ENCODE data around the gene MFAP5. TPM values are rescaled to one million over a fixed set of nuclear protein-coding genes. Genes with fewer than 3 reads are reported as not detected.
"Not testable (repeated sequence)": the region's sequence is repeated elsewhere in the genome, so short reads cannot be mapped to it uniquely, and the experiment has no call there.

Gene MFAP5
- total RNA-seq, 1 donor from 2014 or later = 0.60 TPM

DNA sequence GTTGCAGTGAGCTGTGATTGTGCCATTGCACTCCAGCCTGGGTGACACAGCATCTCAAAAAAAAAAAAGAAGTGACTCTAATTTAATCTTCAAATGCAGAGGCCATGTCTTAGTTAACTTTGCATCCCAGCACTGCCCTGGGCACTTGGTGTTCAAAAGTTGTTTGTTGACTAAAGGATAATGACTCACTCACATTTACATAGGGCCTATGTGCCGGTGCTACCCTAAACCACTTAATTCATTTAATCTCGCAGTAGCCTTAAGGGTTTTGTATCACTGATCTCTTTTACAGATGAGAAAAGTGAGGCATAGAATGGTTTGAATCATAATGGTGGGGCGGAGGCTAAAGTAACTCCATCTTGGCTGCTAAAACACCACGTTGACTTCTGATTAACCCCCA is 23.7 kb downstream of the MFAP5 start:
- H3K27me3 Mint-ChIP-seq (ENCODE audit: low read depth) = no peaks in the 10 kb centered on the region
- H3K4me3 Mint-ChIP-seq = no peak overlapping the region
- TF ChIP-seq, protein P1, sequence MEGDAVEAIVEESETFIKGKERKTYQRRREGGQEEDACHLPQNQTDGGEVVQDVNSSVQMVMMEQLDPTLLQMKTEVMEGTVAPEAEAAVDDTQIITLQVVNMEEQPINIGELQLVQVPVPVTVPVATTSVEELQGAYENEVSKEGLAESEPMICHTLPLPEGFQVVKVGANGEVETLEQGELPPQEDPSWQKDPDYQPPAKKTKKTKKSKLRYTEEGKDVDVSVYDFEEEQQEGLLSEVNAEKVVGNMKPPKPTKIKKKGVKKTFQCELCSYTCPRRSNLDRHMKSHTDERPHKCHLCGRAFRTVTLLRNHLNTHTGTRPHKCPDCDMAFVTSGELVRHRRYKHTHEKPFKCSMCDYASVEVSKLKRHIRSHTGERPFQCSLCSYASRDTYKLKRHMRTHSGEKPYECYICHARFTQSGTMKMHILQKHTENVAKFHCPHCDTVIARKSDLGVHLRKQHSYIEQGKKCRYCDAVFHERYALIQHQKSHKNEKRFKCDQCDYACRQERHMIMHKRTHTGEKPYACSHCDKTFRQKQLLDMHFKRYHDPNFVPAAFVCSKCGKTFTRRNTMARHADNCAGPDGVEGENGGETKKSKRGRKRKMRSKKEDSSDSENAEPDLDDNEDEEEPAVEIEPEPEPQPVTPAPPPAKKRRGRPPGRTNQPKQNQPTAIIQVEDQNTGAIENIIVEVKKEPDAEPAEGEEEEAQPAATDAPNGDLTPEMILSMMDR (IDR thresholded peaks at IDR 0.05; ENCODE audit: unreplicated experiment) = no peak
- no peaks in the 10 kb centered on the region for H3K36me3 Mint-ChIP-seq
- no peak overlapping the region for H3K27ac Mint-ChIP-seq
- no peak for DNase-seq (ENCODE audit: low spot score in 2 of 2, unreplicated experiment in 2 of 2)
- H3K4me1 Mint-ChIP-seq = peaks cover 11% of the 10 kb centered on the region
- peaks cover 5% of the 10 kb centered on the region for H3K9me3 Mint-ChIP-seq

DNA sequence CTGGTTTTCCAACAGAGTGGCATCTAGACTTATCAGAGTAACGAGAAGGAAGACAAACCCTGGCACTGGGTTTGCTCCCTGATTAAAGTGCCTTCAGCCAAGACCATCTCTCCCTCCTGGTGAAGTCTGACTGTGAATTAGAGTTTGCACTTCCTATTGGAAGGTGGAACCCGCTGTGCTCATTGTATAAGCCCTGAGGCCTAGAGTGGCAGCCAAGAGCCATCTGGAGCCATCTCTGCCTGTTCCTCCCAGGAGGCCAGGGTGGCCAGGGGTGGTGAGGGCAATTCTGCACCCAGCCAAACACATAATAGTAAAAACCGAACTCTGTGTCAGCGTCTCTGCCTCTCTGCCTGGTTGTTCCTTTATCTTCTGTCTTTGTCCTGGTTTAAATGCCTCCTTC is 25.0 kb downstream of the MFAP5 start:
- Mint-ChIP-seq H3K4me3 (no peak overlapping the region), H3K27me3 (ENCODE audit: low read depth) (no peaks in the 10 kb centered on the region), H3K9me3 (peaks cover 10% of the 10 kb centered on the region), H3K4me1 (peaks cover 11% of the 10 kb centered on the region), H3K36me3 (no peaks in the 10 kb centered on the region), H3K27ac (no peak overlapping the region)
- TF ChIP-seq, protein P1 (IDR thresholded peaks at IDR 0.05; ENCODE audit: unreplicated experiment) = no peak
- DNase-seq (ENCODE audit: low spot score in 2 of 2, unreplicated experiment in 2 of 2) = no peak

DNA sequence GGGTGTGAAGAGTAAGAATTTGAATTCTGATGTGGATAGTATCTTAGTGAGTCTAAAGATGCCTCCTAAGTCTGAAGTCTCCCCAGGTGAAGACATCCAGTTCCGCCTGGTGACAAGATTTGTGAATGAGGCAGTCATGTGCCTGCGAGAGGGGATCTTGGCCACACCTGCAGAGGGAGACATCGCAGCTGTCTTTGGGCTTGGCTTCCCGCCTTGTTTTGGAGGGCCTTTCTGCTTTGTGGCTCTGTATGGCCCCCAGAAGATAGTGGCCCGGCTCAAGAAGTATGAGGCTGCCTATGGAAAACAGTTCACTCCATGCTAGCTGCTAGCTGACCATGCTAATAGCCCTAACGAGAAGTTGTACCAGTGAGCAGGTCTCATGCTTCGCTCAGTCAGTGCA is 25.4 kb downstream of the MFAP5 start:
- H3K4me3 Mint-ChIP-seq = no peak overlapping the region
- H3K4me1 Mint-ChIP-seq = peaks cover 11% of the 10 kb centered on the region
- H3K27ac Mint-ChIP-seq = no peak overlapping the region
- H3K27me3 Mint-ChIP-seq (ENCODE audit: low read depth) = no peaks in the 10 kb centered on the region
- TF ChIP-seq, protein P1 (IDR thresholded peaks at IDR 0.05; ENCODE audit: unreplicated experiment) = no peak
- no peaks in the 10 kb centered on the region for H3K36me3 Mint-ChIP-seq
- peaks cover 12% of the 10 kb centered on the region for H3K9me3 Mint-ChIP-seq
- no peak for DNase-seq (ENCODE audit: low spot score in 2 of 2, unreplicated experiment in 2 of 2)

DNA sequence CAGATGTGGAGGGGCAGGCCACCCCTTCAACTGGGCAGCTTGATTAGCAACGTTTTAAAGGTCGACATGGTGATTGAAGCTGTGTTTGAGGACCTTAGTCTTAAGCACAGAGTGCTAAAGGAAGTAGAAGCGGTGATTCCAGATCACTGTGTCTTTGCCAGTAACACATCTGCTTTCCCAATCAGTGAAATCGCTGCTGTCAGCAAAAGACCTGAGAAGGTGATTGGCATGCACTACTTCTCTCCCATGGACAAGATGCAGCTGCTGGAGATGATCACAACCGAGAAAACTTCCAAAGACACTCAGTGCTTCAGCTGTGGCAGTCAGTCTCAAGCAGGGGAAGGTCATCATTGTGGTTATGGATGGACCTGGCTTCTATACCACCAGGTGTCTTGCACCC is 26.0 kb downstream of the MFAP5 start:
- no peaks in the 10 kb centered on the region for H3K36me3 Mint-ChIP-seq
- no peak overlapping the region for H3K27ac Mint-ChIP-seq
- no peak for DNase-seq (ENCODE audit: low spot score in 2 of 2, unreplicated experiment in 2 of 2)
- TF ChIP-seq, protein P1 (IDR thresholded peaks at IDR 0.05; ENCODE audit: unreplicated experiment) = no peak
- H3K4me3 Mint-ChIP-seq = no peak overlapping the region
- peaks cover 11% of the 10 kb centered on the region for H3K4me1 Mint-ChIP-seq
- H3K27me3 Mint-ChIP-seq (ENCODE audit: low read depth) = no peaks in the 10 kb centered on the region
- peaks cover 15% of the 10 kb centered on the region for H3K9me3 Mint-ChIP-seq

DNA sequence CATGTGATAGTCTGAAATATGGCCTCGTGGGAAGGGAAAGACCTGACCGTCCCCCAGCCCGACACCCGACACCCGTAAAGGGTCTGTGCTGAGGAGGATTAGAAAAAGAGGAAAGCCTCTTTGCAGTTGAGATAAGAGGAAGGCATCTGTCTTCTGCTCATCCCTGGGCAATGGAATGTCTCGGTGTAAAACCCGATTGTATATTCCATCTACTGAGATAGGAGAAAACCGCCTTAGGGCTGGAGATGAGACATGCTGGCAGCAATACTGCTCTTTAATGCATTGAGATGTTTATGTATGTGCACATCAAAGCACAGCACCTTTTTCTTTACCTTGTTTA is 26.6 kb downstream of the MFAP5 start:
- H3K9me3 Mint-ChIP-seq = peaks cover 19% of the 10 kb centered on the region
- not testable (repeated sequence) for H3K4me3 Mint-ChIP-seq; H3K27me3 Mint-ChIP-seq (ENCODE audit: low read depth); H3K27ac Mint-ChIP-seq; DNase-seq (ENCODE audit: low spot score in 2 of 2, unreplicated experiment in 2 of 2); H3K36me3 Mint-ChIP-seq
- H3K4me1 Mint-ChIP-seq = peaks cover 11% of the 10 kb centered on the region

DNA sequence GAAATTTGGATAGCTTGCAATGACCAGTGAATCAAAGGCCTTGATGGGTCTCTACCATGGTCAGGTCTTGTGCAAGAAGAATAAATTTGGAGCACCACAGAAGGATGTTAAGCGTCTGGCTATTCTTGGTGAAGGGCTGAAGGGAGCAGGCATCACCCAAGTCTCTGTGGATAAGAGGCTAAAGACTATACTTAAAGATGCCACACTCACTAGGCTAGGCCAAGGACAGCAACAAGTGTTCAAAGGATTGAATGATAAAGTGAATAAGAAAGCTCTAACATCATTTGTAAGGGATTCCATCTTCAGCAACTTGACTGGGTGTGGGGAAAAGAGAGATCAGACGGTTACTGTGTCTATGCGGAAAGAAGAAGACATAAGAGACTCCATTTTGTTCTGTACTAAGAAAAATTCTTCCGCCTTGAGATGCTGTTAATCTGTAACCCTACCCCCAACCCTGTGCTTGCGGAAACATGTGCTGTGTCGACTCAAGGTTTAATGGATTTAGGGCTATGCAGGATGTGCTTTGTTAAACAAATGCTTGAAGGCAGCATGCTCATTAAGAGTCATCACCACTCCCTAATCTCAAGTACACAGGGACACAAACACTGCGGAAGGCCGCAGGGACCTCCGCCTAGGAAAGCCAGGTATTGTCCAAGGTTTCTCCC is 27.2 kb downstream of the MFAP5 start:
- H3K27ac Mint-ChIP-seq; DNase-seq (ENCODE audit: low spot score in 2 of 2, unreplicated experiment in 2 of 2); H3K4me3 Mint-ChIP-seq; H3K36me3 Mint-ChIP-seq; H3K27me3 Mint-ChIP-seq (ENCODE audit: low read depth): not testable (repeated sequence)
- H3K4me1 Mint-ChIP-seq = peaks cover 11% of the 10 kb centered on the region
- peaks cover 22% of the 10 kb centered on the region for H3K9me3 Mint-ChIP-seq

DNA sequence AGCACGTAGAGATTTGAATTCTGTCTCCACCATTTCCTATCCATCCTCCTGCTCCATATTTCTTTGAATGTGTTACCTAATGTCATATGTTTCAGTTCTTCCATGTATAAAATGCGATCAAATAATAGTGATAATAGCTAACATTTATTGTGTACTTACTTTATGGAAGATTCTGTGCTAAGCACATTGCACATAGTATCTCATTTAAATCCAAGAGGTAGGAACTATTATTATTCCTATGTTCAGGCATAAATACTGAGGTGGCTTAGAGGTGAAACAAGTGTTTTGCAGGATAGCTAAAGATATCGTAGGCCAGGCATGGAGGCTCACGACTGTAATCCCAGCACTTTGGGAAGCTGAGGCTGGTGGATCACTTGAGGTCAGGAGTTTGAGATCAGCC is 32.5 kb downstream of the MFAP5 start:
- Mint-ChIP-seq H3K9me3 (peaks cover 22% of the 10 kb centered on the region), H3K27ac (no peak overlapping the region), H3K4me3 (no peak overlapping the region), H3K27me3 (ENCODE audit: low read depth) (no peaks in the 10 kb centered on the region), H3K4me1 (no peaks in the 10 kb centered on the region), H3K36me3 (no peaks in the 10 kb centered on the region)
- TF ChIP-seq, protein P1 (IDR thresholded peaks at IDR 0.05; ENCODE audit: unreplicated experiment) = no peak
- DNase-seq (ENCODE audit: low spot score in 2 of 2, unreplicated experiment in 2 of 2) = no peak
